HEK293 (cell line): Measurements from ENCODE around the gene FAM234B.

Experiments used
- CTCF ChIA-PET: fragments of 350-600 bp; formaldehyde crosslinking; extraction: SDS; loops from one replicate; lab custom pipeline; 2021; ENCODE audit warnings: antibody characterized with exemption; lab: Yijun Ruan, JAX
- POLR2A ChIA-PET: fragments of 300-600 bp; formaldehyde crosslinking; extraction: SDS; loops from one replicate; lab custom pipeline; 2020; ENCODE audit warnings: antibody characterized with exemption, inconsistent platforms; lab: Yijun Ruan, JAX
- H3K27ac ChIP-seq: fragments of 200-500 bp; sonication (Bioruptor generic); 2 replicates; pipeline ENCODE4 v1.5.1; 2014; ENCODE audit warnings: low read depth, low read length, control low read depth, inconsistent platforms; ENCODE audit errors: extremely low read depth
- H3K36me3 ChIP-seq, 2 experiments: fragments of 200-500 bp in 1 of 2; sonication (Bioruptor generic) in 1 of 2; 1 replicate in 1 of 2; 2 replicates in 1 of 2; pipeline ENCODE4 v1.5.1; 2014 to 2017; ENCODE audit warnings: inconsistent platforms in 2 of 2, low read length in 2 of 2; ENCODE audit not compliant: control insufficient read depth in 2 of 2, insufficient read depth in 1 of 2
- H3K4me1 ChIP-seq: fragments of 200-500 bp; sonication (Bioruptor generic); 2 replicates; pipeline ENCODE4 v1.5.1; 2014; ENCODE audit warnings: mild to moderate bottlenecking, low read length, inconsistent platforms; ENCODE audit not compliant: control insufficient read depth, insufficient read depth
- H3K4me3 ChIP-seq: 2 replicates; pipeline ENCODE4 v1.5.1; 2011; ENCODE audit warnings: low read depth, mild to moderate bottlenecking, control low read depth, low read length, moderate library complexity
- H3K9me3 ChIP-seq: fragments of 200-500 bp; sonication (Bioruptor generic); 2 replicates; pipeline ENCODE4 v1.5.1; 2014; ENCODE audit warnings: low read depth, low read length, inconsistent platforms; ENCODE audit not compliant: control insufficient read depth, insufficient read depth
- EGR2 ChIP-seq: fragments of 450-650 bp; formaldehyde crosslinking; IDR thresholded peaks from 2 replicates; pipeline ENCODE4 v1.5.1; 2016; ENCODE audit warnings: low read depth, missing biosample characterization, missing genetic modification characterization
- GLIS2 ChIP-seq: fragments of 450-650 bp; formaldehyde crosslinking; IDR thresholded peaks from 2 replicates; pipeline ENCODE4 v1.5.1; 2016; ENCODE audit warnings: missing biosample characterization, missing genetic modification characterization
- HIC1 ChIP-seq: fragments of 450-650 bp; formaldehyde crosslinking; IDR thresholded peaks from 2 replicates; pipeline ENCODE4 v1.5.1; 2016; ENCODE audit warnings: missing biosample characterization, missing genetic modification characterization
- MEIS1 ChIP-seq: sonication (generic); formaldehyde crosslinking; IDR thresholded peaks from 2 replicates; pipeline ENCODE4 v1.8.1; 2022; ENCODE audit warnings: missing genetic modification reagents, mild to moderate bottlenecking, borderline replicate concordance
- PRDM10 ChIP-seq: fragments of 450-650 bp; formaldehyde crosslinking; IDR thresholded peaks from 2 replicates; pipeline ENCODE4 v1.5.1; 2016; ENCODE audit warnings: missing biosample characterization, missing genetic modification characterization
- YY2 ChIP-seq: fragments of 450-650 bp; formaldehyde crosslinking; IDR thresholded peaks from 2 replicates; pipeline ENCODE4 v1.5.1; 2016; ENCODE audit warnings: missing biosample characterization, missing genetic modification characterization
- ZBTB20 ChIP-seq: fragments of 450-650 bp; formaldehyde crosslinking; IDR thresholded peaks from 2 replicates; pipeline ENCODE4 v1.5.1; 2016; ENCODE audit warnings: missing biosample characterization, missing genetic modification characterization
- ZFHX2 ChIP-seq: fragments of 450-650 bp; formaldehyde crosslinking; conservative IDR thresholded peaks from 2 replicates; pipeline ENCODE4 v1.5.1; 2016; ENCODE audit warnings: missing biosample characterization, missing genetic modification characterization
- ZFP3 ChIP-seq: fragments of 450-650 bp; formaldehyde crosslinking; IDR thresholded peaks from 2 replicates; pipeline ENCODE4 v1.5.1; 2016; ENCODE audit warnings: low read depth, missing biosample characterization, missing genetic modification characterization
- ZIC2 ChIP-seq: fragments of 450-650 bp; formaldehyde crosslinking; IDR thresholded peaks from 2 replicates; pipeline ENCODE4 v1.5.1; 2016; ENCODE audit warnings: missing biosample characterization, missing genetic modification characterization
- ZNF10 ChIP-seq: fragments of 450-650 bp; formaldehyde crosslinking; IDR thresholded peaks from 2 replicates; pipeline ENCODE4 v1.5.1; 2017; ENCODE audit warnings: missing biosample characterization, missing genetic modification characterization
- ZNF121 ChIP-seq: fragments of 450-650 bp; formaldehyde crosslinking; IDR thresholded peaks from 2 replicates; pipeline ENCODE4 v1.5.1; 2016; ENCODE audit warnings: missing biosample characterization, missing genetic modification characterization
- ZNF140 ChIP-seq: fragments of 450-650 bp; formaldehyde crosslinking; IDR thresholded peaks from 2 replicates; pipeline ENCODE4 v1.5.1; 2016; ENCODE audit warnings: missing biosample characterization, missing genetic modification characterization
- ZNF18 ChIP-seq: fragments of 450-650 bp; formaldehyde crosslinking; IDR thresholded peaks from 2 replicates; pipeline ENCODE4 v1.5.1; 2016; ENCODE audit warnings: missing biosample characterization, missing genetic modification characterization
- ZNF214 ChIP-seq: fragments of 450-650 bp; formaldehyde crosslinking; IDR thresholded peaks from 2 replicates; pipeline ENCODE4 v1.5.1; 2017; ENCODE audit warnings: missing biosample characterization, mild to moderate bottlenecking, missing genetic modification characterization, borderline replicate concordance
- ZNF26 ChIP-seq: fragments of 450-650 bp; formaldehyde crosslinking; IDR thresholded peaks from 2 replicates; pipeline ENCODE4 v1.5.1; 2016; ENCODE audit warnings: missing biosample characterization, missing genetic modification characterization
- ZNF510 ChIP-seq: fragments of 450-650 bp; formaldehyde crosslinking; IDR thresholded peaks from 2 replicates; pipeline ENCODE4 v1.5.1; 2018; ENCODE audit warnings: mild to moderate bottlenecking, missing genetic modification characterization, missing biosample characterization; ENCODE audit not compliant: insufficient replicate concordance
- ZNF561 ChIP-seq: fragments of 450-650 bp; IDR thresholded peaks from 2 replicates; pipeline ENCODE4 v1.5.1; 2018; ENCODE audit warnings: missing biosample characterization, missing genetic modification characterization, borderline replicate concordance
- ZNF610 ChIP-seq: fragments of 450-650 bp; formaldehyde crosslinking; IDR thresholded peaks from 2 replicates; pipeline ENCODE4 v1.5.1; 2016; ENCODE audit warnings: missing biosample characterization, missing genetic modification characterization, borderline replicate concordance
- ZNF660 ChIP-seq: fragments of 450-650 bp; IDR thresholded peaks from 2 replicates; pipeline ENCODE4 v1.5.1; 2018; ENCODE audit warnings: missing biosample characterization, mild to moderate bottlenecking, missing genetic modification characterization
- ZNF747 ChIP-seq: fragments of 450-650 bp; formaldehyde crosslinking; IDR thresholded peaks from 2 replicates; pipeline ENCODE4 v1.5.1; 2016; ENCODE audit warnings: missing biosample characterization, missing genetic modification characterization

The FAM234B gene

GRCh38 chr12:13004986-13005385 is 39.2 kb upstream of the FAM234B start:
- Histone ChIP-seq H3K4me3 (no peak overlapping the region), H3K9me3 (no peaks in the 10 kb centered on the region), H3K4me1 (no peaks in the 10 kb centered on the region), H3K36me3 (no peaks in the 10 kb centered on the region), H3K27ac (no peak overlapping the region)
- POLR2A ChIA-PET = no interaction called here
- CTCF ChIA-PET = interaction anchor here (0.6 to 1.1 kb wide), 4 partner anchors 19 to 806 kb away, joined by 3 to 5 read pairs (median 3); no protein-coding TSS in a partner anchor
- TF ChIP-seq ZNF121 (tag by site-specific recombination) (peak; percentile 67; the same call in 1 of the 2 replicates), GLIS2 (tag by site-specific recombination) (no peak)

GRCh38 chr12:13005649-13006048 is 38.5 kb upstream of the FAM234B start:
- no peak overlapping the region for H3K27ac ChIP-seq
- POLR2A ChIA-PET = no interaction called here
- TF ChIP-seq ZNF660 (peak; percentile 49; the same call in 1 of the 2 replicates), ZNF140 (tag by site-specific recombination) (no peak), ZBTB20 (no peak), ZNF10 (tag by site-specific recombination) (no peak), ZIC2 (tag by site-specific recombination) (0 out of 2 replicates have a peak, but pooled peaks have one; percentile 9)
- TF ChIP-seq, all 188 proteins: peak for 2
- H3K36me3 ChIP-seq = no peaks in the 10 kb centered on the region
- no peaks in the 10 kb centered on the region for H3K4me1 ChIP-seq
- H3K9me3 ChIP-seq = no peaks in the 10 kb centered on the region
- CTCF ChIA-PET = interaction anchor here (0.6 to 1.6 kb wide), 3 partner anchors 89 to 806 kb away, joined by 3 to 5 read pairs (median 4); no protein-coding TSS in a partner anchor
- H3K4me3 ChIP-seq = no peak overlapping the region

GRCh38 chr12:13007496-13008233 is 36.5 kb upstream of the FAM234B start:
- POLR2A ChIA-PET = no interaction called here

GRCh38 chr12:13008741-13009380 is 35.3 kb upstream of the FAM234B start:
- H3K27ac ChIP-seq = no peak overlapping the region
- CTCF ChIA-PET = interaction anchor here (0.6 kb wide), 2 partner anchors 96 to 247 kb away, joined by 3 read pairs; no protein-coding TSS in a partner anchor
- H3K9me3 ChIP-seq = no peaks in the 10 kb centered on the region
- H3K4me3 ChIP-seq = no peak overlapping the region
- no peaks in the 10 kb centered on the region for H3K4me1 ChIP-seq
- H3K36me3 ChIP-seq = no peaks in the 10 kb centered on the region
- POLR2A ChIA-PET = no interaction called here
- TF ChIP-seq ZNF18 = no peak
- TF ChIP-seq YY2 (tag by site-specific recombination) = no peak
- TF ChIP-seq ZNF26 (tag by site-specific recombination) = no peak
- no peak for TF ChIP-seq ZNF610 (tag by site-specific recombination)
- no peak for TF ChIP-seq ZNF561 (tag by site-specific recombination)
- no peak for TF ChIP-seq PRDM10
- TF ChIP-seq HIC1 (tag by site-specific recombination) = no peak

More at GRCh38 chr12:13007496-13008233, 36.5 kb upstream of the FAM234B start:
- no peaks in the 10 kb centered on the region for H3K9me3 ChIP-seq
- no peaks in the 10 kb centered on the region for H3K4me1 ChIP-seq
- H3K36me3 ChIP-seq = no peaks in the 10 kb centered on the region
- TF ChIP-seq ZNF214 (no peak), ZNF510 (tag by site-specific recombination) (no peak), ZFHX2 (tag by site-specific recombination) (peak; percentile 20; the same call in 1 of the 2 replicates), EGR2 (tag by site-specific recombination) (peak; percentile 17; the same call in 1 of the 2 replicates), ZNF121 (tag by site-specific recombination) (peak; percentile 46; the same call in 1 of the 2 replicates), ZNF747 (tag by site-specific recombination) (no peak), MEIS1 (CRISPR knock-in tag) (no peak), ZFP3 (no peak)
- no peak overlapping the region for H3K27ac ChIP-seq
- no peak overlapping the region for H3K4me3 ChIP-seq
- CTCF ChIA-PET = interaction anchor here (0.6 kb wide), 1 partner anchor 201 kb away, joined by 3 read pairs; no protein-coding TSS in a partner anchor
